Lower leg skin (tissue), 3 donors: ENCODE data around the gene KCNA2.

ENCODE experiments used
- POLR2A ChIP-seq, 2 donors: fragments of 450-650 bp; IDR thresholded peaks; one replicate each; pipeline ENCODE4 v1.6.1; 2016 to 2017; ENCODE audit warnings: antibody characterized with exemption in 2 of 2, mild to moderate bottlenecking in 1 of 2, moderate library complexity in 1 of 2
- TF ChIP-seq, protein P1 (sequence below), 3 donors: fragments of 450-650 bp; IDR thresholded peaks; one replicate each; pipeline ENCODE4 v1.5.1; 2016; ENCODE audit warnings: antibody characterized with exemption in 3 of 3, mild to moderate bottlenecking in 3 of 3, moderate library complexity in 2 of 3

DNA sequence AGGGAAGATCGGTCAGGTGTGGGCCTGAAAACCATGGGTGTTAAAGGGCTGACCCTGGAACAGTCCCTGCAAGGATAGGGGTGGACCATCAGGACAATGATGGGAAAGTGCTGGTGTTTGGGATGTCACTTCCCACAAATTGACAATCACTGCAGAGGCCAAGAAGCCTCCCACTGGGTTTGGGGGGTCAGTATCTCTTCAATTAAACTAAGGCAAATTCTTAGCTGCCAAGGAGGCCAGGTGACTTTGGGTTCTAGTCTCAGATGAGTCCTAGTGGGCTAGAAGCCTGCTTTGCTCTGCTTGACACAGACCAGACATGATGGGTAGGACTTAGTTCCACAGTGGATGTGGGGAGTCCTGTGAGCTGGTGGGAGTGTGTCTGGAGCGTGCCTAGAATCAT lies 29.3 kb upstream of the KCNA2 start:
- TF ChIP-seq, protein P1, sequence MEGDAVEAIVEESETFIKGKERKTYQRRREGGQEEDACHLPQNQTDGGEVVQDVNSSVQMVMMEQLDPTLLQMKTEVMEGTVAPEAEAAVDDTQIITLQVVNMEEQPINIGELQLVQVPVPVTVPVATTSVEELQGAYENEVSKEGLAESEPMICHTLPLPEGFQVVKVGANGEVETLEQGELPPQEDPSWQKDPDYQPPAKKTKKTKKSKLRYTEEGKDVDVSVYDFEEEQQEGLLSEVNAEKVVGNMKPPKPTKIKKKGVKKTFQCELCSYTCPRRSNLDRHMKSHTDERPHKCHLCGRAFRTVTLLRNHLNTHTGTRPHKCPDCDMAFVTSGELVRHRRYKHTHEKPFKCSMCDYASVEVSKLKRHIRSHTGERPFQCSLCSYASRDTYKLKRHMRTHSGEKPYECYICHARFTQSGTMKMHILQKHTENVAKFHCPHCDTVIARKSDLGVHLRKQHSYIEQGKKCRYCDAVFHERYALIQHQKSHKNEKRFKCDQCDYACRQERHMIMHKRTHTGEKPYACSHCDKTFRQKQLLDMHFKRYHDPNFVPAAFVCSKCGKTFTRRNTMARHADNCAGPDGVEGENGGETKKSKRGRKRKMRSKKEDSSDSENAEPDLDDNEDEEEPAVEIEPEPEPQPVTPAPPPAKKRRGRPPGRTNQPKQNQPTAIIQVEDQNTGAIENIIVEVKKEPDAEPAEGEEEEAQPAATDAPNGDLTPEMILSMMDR (IDR thresholded peaks at IDR 0.05) = no peak
- no peak for TF ChIP-seq POLR2A (IDR thresholded peaks at IDR 0.05)
